ENCODE measurements around the gene UQCC2.

DNA sequence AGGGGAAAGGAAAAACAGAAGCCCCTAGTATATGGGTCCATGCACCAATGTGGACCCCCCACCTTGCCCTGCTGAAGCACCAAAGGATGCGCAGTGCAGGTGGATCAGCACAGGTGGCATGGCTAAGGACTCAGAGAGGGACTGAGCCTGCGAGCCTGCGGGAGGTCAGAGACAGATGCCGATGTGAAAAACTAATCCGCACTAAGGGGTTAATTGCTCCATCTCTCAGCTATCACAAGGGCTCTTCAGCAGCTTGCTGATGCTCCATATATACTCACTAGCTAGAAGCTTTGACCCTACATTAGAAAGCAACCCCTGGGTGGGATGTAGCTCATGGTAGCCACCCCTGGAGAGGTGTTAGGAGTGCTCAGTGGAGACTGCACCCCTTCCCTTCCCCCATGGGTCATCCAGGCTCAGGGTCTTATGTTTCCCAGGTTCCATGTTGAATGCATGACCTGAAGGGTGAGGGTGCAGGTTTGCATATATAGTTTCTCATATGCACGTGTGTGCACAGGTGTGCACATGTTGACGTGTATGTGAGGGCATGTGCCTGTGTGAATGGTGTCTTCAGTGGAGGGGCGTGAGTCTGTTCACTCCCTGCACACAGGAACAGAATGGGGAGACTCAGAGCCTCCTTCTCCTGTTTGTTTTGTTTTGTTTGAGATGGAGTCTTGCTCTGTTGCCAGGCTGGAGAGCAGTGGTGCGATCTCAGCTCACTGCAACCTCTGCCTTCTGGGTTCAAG lies 48.6 kb upstream of the UQCC2 start:
- TF ChIP-seq, protein P1, sequence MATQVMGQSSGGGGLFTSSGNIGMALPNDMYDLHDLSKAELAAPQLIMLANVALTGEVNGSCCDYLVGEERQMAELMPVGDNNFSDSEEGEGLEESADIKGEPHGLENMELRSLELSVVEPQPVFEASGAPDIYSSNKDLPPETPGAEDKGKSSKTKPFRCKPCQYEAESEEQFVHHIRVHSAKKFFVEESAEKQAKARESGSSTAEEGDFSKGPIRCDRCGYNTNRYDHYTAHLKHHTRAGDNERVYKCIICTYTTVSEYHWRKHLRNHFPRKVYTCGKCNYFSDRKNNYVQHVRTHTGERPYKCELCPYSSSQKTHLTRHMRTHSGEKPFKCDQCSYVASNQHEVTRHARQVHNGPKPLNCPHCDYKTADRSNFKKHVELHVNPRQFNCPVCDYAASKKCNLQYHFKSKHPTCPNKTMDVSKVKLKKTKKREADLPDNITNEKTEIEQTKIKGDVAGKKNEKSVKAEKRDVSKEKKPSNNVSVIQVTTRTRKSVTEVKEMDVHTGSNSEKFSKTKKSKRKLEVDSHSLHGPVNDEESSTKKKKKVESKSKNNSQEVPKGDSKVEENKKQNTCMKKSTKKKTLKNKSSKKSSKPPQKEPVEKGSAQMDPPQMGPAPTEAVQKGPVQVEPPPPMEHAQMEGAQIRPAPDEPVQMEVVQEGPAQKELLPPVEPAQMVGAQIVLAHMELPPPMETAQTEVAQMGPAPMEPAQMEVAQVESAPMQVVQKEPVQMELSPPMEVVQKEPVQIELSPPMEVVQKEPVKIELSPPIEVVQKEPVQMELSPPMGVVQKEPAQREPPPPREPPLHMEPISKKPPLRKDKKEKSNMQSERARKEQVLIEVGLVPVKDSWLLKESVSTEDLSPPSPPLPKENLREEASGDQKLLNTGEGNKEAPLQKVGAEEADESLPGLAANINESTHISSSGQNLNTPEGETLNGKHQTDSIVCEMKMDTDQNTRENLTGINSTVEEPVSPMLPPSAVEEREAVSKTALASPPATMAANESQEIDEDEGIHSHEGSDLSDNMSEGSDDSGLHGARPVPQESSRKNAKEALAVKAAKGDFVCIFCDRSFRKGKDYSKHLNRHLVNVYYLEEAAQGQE (IDR thresholded peaks at IDR 0.05; ENCODE audit: insufficient read depth in 1 of 2, low read depth in 2 of 2, low read length in 2 of 2) = no peak
- TF ChIP-seq POLR2AphosphoS5 (IDR thresholded peaks at IDR 0.05; ENCODE audit: low read depth, low read length) (no peak), TAF1 (IDR thresholded peaks at IDR 0.05; ENCODE audit: borderline replicate concordance, insufficient read depth, low read length) (no peak)
